ENCODE data around the gene TOLLIP.
A peak's percentile ranks its signal among the peaks of the same experiment; 100 is the strongest.

The TOLLIP gene

GRCh38 chr11:1230121-1230455, 79.3 kb downstream of the TOLLIP start:
- no peak for DNase-seq (ENCODE audit: low spot score)
- no peak overlapping the region for H2BK12ac ChIP-seq (ENCODE audit: low read length)
- H3K4ac ChIP-seq (ENCODE audit: low read length) = no peak overlapping the region
- no peak overlapping the region for H2BK5ac ChIP-seq (ENCODE audit: low read length)
- no peak overlapping the region for H3K4me2 ChIP-seq (ENCODE audit: insufficient read depth, low read length, poor library complexity, severe bottlenecking)
- H4K8ac ChIP-seq (ENCODE audit: low read depth, low read length) = no peak overlapping the region
- no peak overlapping the region for H3K14ac ChIP-seq (ENCODE audit: low read length)
- peak overlapping the region; percentile 80 for H3K23ac ChIP-seq (ENCODE audit: low read depth, low read length, poor library complexity)
- peaks cover 4% of the 10 kb centered on the region for H3K79me1 ChIP-seq (ENCODE audit: low read depth, low read length)
- H3K9ac ChIP-seq (ENCODE audit: low read depth, low read length, poor library complexity) = peak overlapping the region; percentile 53
- no peak overlapping the region for H2BK15ac ChIP-seq (ENCODE audit: low read length)
- no peak overlapping the region for H2AFZ ChIP-seq (ENCODE audit: low read length)
- H3K27ac ChIP-seq (replicated peaks; ENCODE audit: low read length) = no peak overlapping the region
- WGBS, 2 donors (ENCODE audit: extremely low coverage in 2 of 2, insufficient read length in 2 of 2, insufficient replicate concordance in 1 of 2) = no CpG with 5 or more reads among the region's 5 CpGs
- no peaks in the 10 kb centered on the region for H3K36me3 ChIP-seq (replicated peaks in 1 of 2; ENCODE audit: control insufficient read depth in 2 of 2, insufficient read depth in 2 of 2, low read length in 2 of 2)
- no peak overlapping the region for H4K91ac ChIP-seq (ENCODE audit: low read depth, low read length, poor library complexity)
- no peaks in the 10 kb centered on the region for H3K9me3 ChIP-seq (replicated peaks in 1 of 2; ENCODE audit: control insufficient read depth in 2 of 2, insufficient read depth in 1 of 2, low read depth in 1 of 2, low read length in 2 of 2)
- H3K4me1 ChIP-seq (ENCODE audit: control insufficient read depth in 2 of 2, insufficient read depth in 1 of 2, low read depth in 1 of 2, low read length in 2 of 2) = peaks cover 0 to under 1% of the 10 kb centered on the region in 2 donors
- H3K27me3 ChIP-seq (ENCODE audit: control insufficient read depth in 3 of 3, insufficient read depth in 3 of 3, low read depth in 1 of 3, low read length in 3 of 3) = peaks cover 0 to 3% (median 0%) of the 10 kb centered on the region in 3 experiments
- H3K4me3 ChIP-seq (ENCODE audit: low read length in 2 of 2) = peak overlapping the region in 1 of 2 donors; percentile 67
- H2AK5ac ChIP-seq (ENCODE audit: low read depth, low read length) = peak overlapping the region; percentile 82
- H3K18ac ChIP-seq (ENCODE audit: low read length) = peak overlapping the region; percentile 6
- H2BK120ac ChIP-seq (ENCODE audit: low read depth, low read length) = no peak overlapping the region

- Histone ChIP-seq H4K8ac (ENCODE audit: low read depth, low read length) (no peak overlapping the region), H2AFZ (ENCODE audit: low read length) (no peak overlapping the region), H3K79me1 (ENCODE audit: low read depth, low read length) (peaks cover 4% of the 10 kb centered on the region), H2BK120ac (ENCODE audit: low read depth, low read length) (no peak overlapping the region), H4K91ac (ENCODE audit: low read depth, low read length, poor library complexity) (no peak overlapping the region), H3K27me3 (ENCODE audit: control insufficient read depth in 3 of 3, insufficient read depth in 3 of 3, low read depth in 1 of 3, low read length in 3 of 3) (peaks cover 0 to 3% (median 0%) of the 10 kb centered on the region in 3 experiments), H3K18ac (ENCODE audit: low read length) (peak overlapping the region; percentile 57), H3K36me3 (replicated peaks in 1 of 2; ENCODE audit: control insufficient read depth in 2 of 2, insufficient read depth in 2 of 2, low read length in 2 of 2) (no peaks in the 10 kb centered on the region), H3K9ac (ENCODE audit: low read depth, low read length, poor library complexity) (peak overlapping the region; percentile 21), H3K9me3 (replicated peaks in 1 of 2; ENCODE audit: control insufficient read depth in 2 of 2, insufficient read depth in 1 of 2, low read depth in 1 of 2, low read length in 2 of 2) (no peaks in the 10 kb centered on the region), H3K4me2 (ENCODE audit: insufficient read depth, low read length, poor library complexity, severe bottlenecking) (no peak overlapping the region), H3K27ac (replicated peaks; ENCODE audit: low read length) (no peak overlapping the region), H3K4me3 (ENCODE audit: low read length in 2 of 2) (no peak overlapping the region), H2AK5ac (ENCODE audit: low read depth, low read length) (peak overlapping the region; percentile 82), H3K4ac (ENCODE audit: low read length) (no peak overlapping the region), H2BK15ac (ENCODE audit: low read length) (peak overlapping the region; percentile 49), H2BK5ac (ENCODE audit: low read length) (no peak overlapping the region), H3K4me1 (ENCODE audit: control insufficient read depth in 2 of 2, insufficient read depth in 1 of 2, low read depth in 1 of 2, low read length in 2 of 2) (peaks cover 0 to 5% of the 10 kb centered on the region in 2 donors), H3K23ac (ENCODE audit: low read depth, low read length, poor library complexity) (peak overlapping the region; percentile 89), H3K14ac (ENCODE audit: low read length) (peak overlapping the region; percentile 63), H2BK12ac (ENCODE audit: low read length) (peak overlapping the region; percentile 22)
- DNase-seq (ENCODE audit: low spot score) = no peak
- no CpG with 5 or more reads among the region's 27 CpGs for WGBS, 2 donors (ENCODE audit: extremely low coverage in 2 of 2, insufficient read length in 2 of 2, insufficient replicate concordance in 1 of 2)
Observed at GRCh38 chr11:1229471-1230120, 79.8 kb downstream of the TOLLIP start.

- Histone ChIP-seq H2AFZ (ENCODE audit: low read length) (no peak overlapping the region), H3K18ac (ENCODE audit: low read length) (peak overlapping the region; percentile 57), H2BK12ac (ENCODE audit: low read length) (peak overlapping the region; percentile 22), H3K27ac (replicated peaks; ENCODE audit: low read length) (no peak overlapping the region), H4K91ac (ENCODE audit: low read depth, low read length, poor library complexity) (no peak overlapping the region), H3K4me2 (ENCODE audit: insufficient read depth, low read length, poor library complexity, severe bottlenecking) (no peak overlapping the region), H4K8ac (ENCODE audit: low read depth, low read length) (no peak overlapping the region), H3K14ac (ENCODE audit: low read length) (no peak overlapping the region), H3K9ac (ENCODE audit: low read depth, low read length, poor library complexity) (peak overlapping the region; percentile 21), H3K23ac (ENCODE audit: low read depth, low read length, poor library complexity) (peak overlapping the region; percentile 89), H3K4ac (ENCODE audit: low read length) (no peak overlapping the region), H3K27me3 (ENCODE audit: control insufficient read depth in 3 of 3, insufficient read depth in 3 of 3, low read depth in 1 of 3, low read length in 3 of 3) (peaks cover 0 to 3% (median 0%) of the 10 kb centered on the region in 3 experiments), H2BK120ac (ENCODE audit: low read depth, low read length) (no peak overlapping the region), H2BK5ac (ENCODE audit: low read length) (no peak overlapping the region), H3K36me3 (replicated peaks in 1 of 2; ENCODE audit: control insufficient read depth in 2 of 2, insufficient read depth in 2 of 2, low read length in 2 of 2) (no peaks in the 10 kb centered on the region), H3K4me3 (ENCODE audit: low read length in 2 of 2) (no peak overlapping the region), H3K4me1 (ENCODE audit: control insufficient read depth in 2 of 2, insufficient read depth in 1 of 2, low read depth in 1 of 2, low read length in 2 of 2) (peaks cover 0 to 5% of the 10 kb centered on the region in 2 donors), H3K79me1 (ENCODE audit: low read depth, low read length) (peaks cover 4% of the 10 kb centered on the region), H2AK5ac (ENCODE audit: low read depth, low read length) (peak overlapping the region; percentile 56), H3K9me3 (replicated peaks in 1 of 2; ENCODE audit: control insufficient read depth in 2 of 2, insufficient read depth in 1 of 2, low read depth in 1 of 2, low read length in 2 of 2) (no peaks in the 10 kb centered on the region), H2BK15ac (ENCODE audit: low read length) (peak overlapping the region; percentile 49)
- WGBS, 2 donors (ENCODE audit: extremely low coverage in 2 of 2, insufficient read length in 2 of 2, insufficient replicate concordance in 1 of 2) = no CpG with 5 or more reads among the region's 18 CpGs
- DNase-seq (ENCODE audit: low spot score) = no peak
Observed at GRCh38 chr11:1228921-1229451, 80.4 kb downstream of the TOLLIP start.

GRCh38 chr11:1228101-1228821, 81.2 kb downstream of the TOLLIP start:
- peak overlapping the region; percentile 53 for H3K4ac ChIP-seq (ENCODE audit: low read length)
- H3K27ac ChIP-seq (replicated peaks; ENCODE audit: low read length) = no peak overlapping the region
- H2BK5ac ChIP-seq (ENCODE audit: low read length) = no peak overlapping the region
- peak overlapping the region; percentile 85 for H3K18ac ChIP-seq (ENCODE audit: low read length)
- H3K79me1 ChIP-seq (ENCODE audit: low read depth, low read length) = peaks cover 4% of the 10 kb centered on the region
- H4K91ac ChIP-seq (ENCODE audit: low read depth, low read length, poor library complexity) = no peak overlapping the region
- peak overlapping the region; percentile 70 for H2AK5ac ChIP-seq (ENCODE audit: low read depth, low read length)
- peak overlapping the region; percentile 75 for H2BK15ac ChIP-seq (ENCODE audit: low read length)
- no peaks in the 10 kb centered on the region for H3K36me3 ChIP-seq (replicated peaks in 1 of 2; ENCODE audit: control insufficient read depth in 2 of 2, insufficient read depth in 2 of 2, low read length in 2 of 2)
- H2AFZ ChIP-seq (ENCODE audit: low read length) = no peak overlapping the region
- no peak overlapping the region for H2BK120ac ChIP-seq (ENCODE audit: low read depth, low read length)
- peak overlapping the region; percentile 94 for H2BK12ac ChIP-seq (ENCODE audit: low read length)
- peak overlapping the region; percentile 44 for H3K9ac ChIP-seq (ENCODE audit: low read depth, low read length, poor library complexity)
- no peak overlapping the region for H3K14ac ChIP-seq (ENCODE audit: low read length)
- H3K4me3 ChIP-seq (ENCODE audit: low read length in 2 of 2) = no peak overlapping the region
- H3K27me3 ChIP-seq (ENCODE audit: control insufficient read depth in 3 of 3, insufficient read depth in 3 of 3, low read depth in 1 of 3, low read length in 3 of 3) = peaks cover 0 to 3% (median 0%) of the 10 kb centered on the region in 3 experiments
- H3K23ac ChIP-seq (ENCODE audit: low read depth, low read length, poor library complexity) = peak overlapping the region; percentile 20
- H3K9me3 ChIP-seq (replicated peaks in 1 of 2; ENCODE audit: control insufficient read depth in 2 of 2, insufficient read depth in 1 of 2, low read depth in 1 of 2, low read length in 2 of 2) = no peaks in the 10 kb centered on the region
- H3K4me1 ChIP-seq (ENCODE audit: control insufficient read depth in 2 of 2, insufficient read depth in 1 of 2, low read depth in 1 of 2, low read length in 2 of 2) = peaks cover 0 to 5% of the 10 kb centered on the region in 2 donors
- no peak for DNase-seq (ENCODE audit: low spot score)
- WGBS, 2 donors (ENCODE audit: extremely low coverage in 2 of 2, insufficient read length in 2 of 2, insufficient replicate concordance in 1 of 2) = no CpG with 5 or more reads among the region's 31 CpGs
- no peak overlapping the region for H3K4me2 ChIP-seq (ENCODE audit: insufficient read depth, low read length, poor library complexity, severe bottlenecking)
- H4K8ac ChIP-seq (ENCODE audit: low read depth, low read length) = peak overlapping the region; percentile 82
